Ascending aorta (tissue), 2 donors: ENCODE measurements around the gene FYTTD1. TPM values are rescaled to one million over a fixed set of nuclear protein-coding genes. Genes with fewer than 3 reads are reported as not detected.

Experiments
- DNase-seq, 2 donors: peaks; one replicate each; pipeline ENCODE4 v3.0.0-alpha.2; 2019; ENCODE audit warnings: low spot score in 2 of 2
- H3K27ac ChIP-seq, 2 donors: fragments of 200-600 bp; sonication (generic); one replicate each; pipeline ENCODE4 v1.5.1; 2016 to 2017; ENCODE audit warnings: mild to moderate bottlenecking in 1 of 2
- H3K27me3 ChIP-seq: fragments of 200-600 bp; sonication (generic); one replicate; pipeline ENCODE4 v1.5.1; 2017
- H3K36me3 ChIP-seq, 2 donors: fragments of 200-600 bp; sonication (generic); one replicate each; pipeline ENCODE4 v1.5.1; 2016
- H3K4me1 ChIP-seq, 2 donors: fragments of 200-600 bp; sonication (generic); one replicate each; pipeline ENCODE4 v1.5.1; 2016 to 2017; ENCODE audit warnings: mild to moderate bottlenecking in 1 of 2
- H3K4me3 ChIP-seq, 2 donors: fragments of 200-600 bp; sonication (generic); one replicate each; pipeline ENCODE4 v1.5.1; 2016 to 2017; ENCODE audit warnings: mild to moderate bottlenecking in 1 of 2
- H3K9me3 ChIP-seq, 2 donors: fragments of 200-600 bp; sonication (generic); one replicate each; pipeline ENCODE4 v1.5.1; 2016
- intact Hi-C: fragments of 100-400 bp; cut with DNase I; formaldehyde crosslinking; loops from one replicate; pipeline ENCODE4 v1.15.1; 2023
- total RNA-seq: library from RNA; depleted of rRNA; stranded (reverse); fragments of >200 nt; gene quantifications from one replicate; pipeline ENCODE4 v1.1.0, GENCODE V29; 2016
- TF ChIP-seq, protein P1 (sequence below), 3 experiments: fragments of 200-600 bp in 2 of 3; fragments of 450-650 bp in 1 of 3; sonication (generic) in 2 of 3; IDR thresholded peaks; one replicate each; pipeline ENCODE4 v1.5.1; 2016 to 2019; ENCODE audit warnings: antibody characterized with exemption in 3 of 3, mild to moderate bottlenecking in 1 of 3, moderate library complexity in 1 of 3

Gene FYTTD1
- total RNA-seq, 1 donor from 2014 or later = 14.0 TPM

- Histone ChIP-seq H3K27ac (peak overlapping the region; percentile 35 to 98), H3K4me1 (peaks cover 0 to 26% of the 10 kb centered on the region in 2 donors), H3K36me3 (no peaks in the 10 kb centered on the region), H3K4me3 (no peak overlapping the region), H3K9me3 (no peaks in the 10 kb centered on the region), H3K27me3 (no peaks in the 10 kb centered on the region)
- TF ChIP-seq, protein P1, sequence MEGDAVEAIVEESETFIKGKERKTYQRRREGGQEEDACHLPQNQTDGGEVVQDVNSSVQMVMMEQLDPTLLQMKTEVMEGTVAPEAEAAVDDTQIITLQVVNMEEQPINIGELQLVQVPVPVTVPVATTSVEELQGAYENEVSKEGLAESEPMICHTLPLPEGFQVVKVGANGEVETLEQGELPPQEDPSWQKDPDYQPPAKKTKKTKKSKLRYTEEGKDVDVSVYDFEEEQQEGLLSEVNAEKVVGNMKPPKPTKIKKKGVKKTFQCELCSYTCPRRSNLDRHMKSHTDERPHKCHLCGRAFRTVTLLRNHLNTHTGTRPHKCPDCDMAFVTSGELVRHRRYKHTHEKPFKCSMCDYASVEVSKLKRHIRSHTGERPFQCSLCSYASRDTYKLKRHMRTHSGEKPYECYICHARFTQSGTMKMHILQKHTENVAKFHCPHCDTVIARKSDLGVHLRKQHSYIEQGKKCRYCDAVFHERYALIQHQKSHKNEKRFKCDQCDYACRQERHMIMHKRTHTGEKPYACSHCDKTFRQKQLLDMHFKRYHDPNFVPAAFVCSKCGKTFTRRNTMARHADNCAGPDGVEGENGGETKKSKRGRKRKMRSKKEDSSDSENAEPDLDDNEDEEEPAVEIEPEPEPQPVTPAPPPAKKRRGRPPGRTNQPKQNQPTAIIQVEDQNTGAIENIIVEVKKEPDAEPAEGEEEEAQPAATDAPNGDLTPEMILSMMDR (IDR thresholded peaks at IDR 0.05) = no peak
- intact Hi-C loops = no loop called here
- DNase-seq = no peak
These were observed 44.4 kb downstream of the FYTTD1 start for GRCh38 chr3:197794115-197794514.

DNA sequence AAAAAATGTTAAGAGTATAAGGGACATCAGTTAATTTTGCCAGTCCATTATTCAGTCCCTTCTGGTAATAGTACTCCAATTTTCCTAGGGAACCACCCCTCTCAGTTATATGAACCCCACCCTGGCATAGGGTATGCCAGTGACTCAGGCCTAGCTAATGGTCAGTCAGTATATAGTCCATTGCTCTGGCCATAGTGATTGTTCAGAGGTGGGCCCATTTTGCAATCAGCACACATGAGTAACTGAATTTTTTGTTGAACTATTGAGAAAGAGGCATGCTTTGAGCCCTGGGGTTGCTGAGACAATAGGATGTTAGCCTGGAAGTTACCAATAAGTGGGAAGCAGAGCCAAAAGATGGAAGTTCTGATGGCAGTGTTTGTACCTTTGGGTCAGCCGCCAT, 45.5 kb downstream of the FYTTD1 start:
- no peak overlapping the region for H3K4me3 ChIP-seq
- no peaks in the 10 kb centered on the region for H3K9me3 ChIP-seq
- peak overlapping the region; percentile 35 to 98 for H3K27ac ChIP-seq
- no peaks in the 10 kb centered on the region for H3K36me3 ChIP-seq
- peaks cover 0 to 34% of the 10 kb centered on the region in 2 donors for H3K4me1 ChIP-seq
- TF ChIP-seq, protein P1 (IDR thresholded peaks at IDR 0.05) = no peak
- peak in 1 of 2 donors; percentile 79 for DNase-seq
- intact Hi-C loops = no loop called here
- no peaks in the 10 kb centered on the region for H3K27me3 ChIP-seq

- TF ChIP-seq, protein P1 (IDR thresholded peaks at IDR 0.05) = no peak
- Histone ChIP-seq H3K4me3 (no peak overlapping the region), H3K4me1 (peaks cover 4 to 38% of the 10 kb centered on the region in 2 donors), H3K9me3 (no peaks in the 10 kb centered on the region), H3K36me3 (no peaks in the 10 kb centered on the region), H3K27me3 (no peaks in the 10 kb centered on the region), H3K27ac (peak overlapping the region; percentile 41 to 98)
- intact Hi-C loops = no loop called here
- no peak for DNase-seq
These were observed 46.4 kb downstream of the FYTTD1 start for GRCh38 chr3:197796087-197796486.

DNA sequence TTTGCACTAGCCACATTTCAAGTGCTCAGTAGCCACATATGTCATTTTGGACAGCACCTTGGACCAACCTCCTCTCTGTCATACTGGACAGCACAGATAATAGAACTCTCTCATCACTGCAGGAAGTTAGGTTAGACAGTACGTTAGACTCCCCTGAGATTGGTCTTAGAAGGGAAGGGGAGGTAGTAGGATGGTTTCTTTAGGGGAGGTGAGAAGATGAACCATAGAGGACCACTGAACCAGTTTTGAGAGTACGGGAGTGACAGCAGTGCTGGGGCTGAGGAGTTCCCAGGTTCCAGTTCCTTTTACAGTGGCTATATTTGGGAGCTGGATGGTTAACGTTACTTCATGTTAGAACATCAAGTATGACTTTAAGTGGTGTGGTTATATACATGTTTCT, 49.2 kb downstream of the FYTTD1 start:
- Histone ChIP-seq H3K9me3 (no peaks in the 10 kb centered on the region), H3K4me1 (peaks cover 4 to 43% of the 10 kb centered on the region in 2 donors), H3K27me3 (no peaks in the 10 kb centered on the region), H3K36me3 (no peaks in the 10 kb centered on the region), H3K4me3 (peak overlapping the region; percentile 2 to 9), H3K27ac (peak overlapping the region; percentile 64 to 65)
- TF ChIP-seq, protein P1 (IDR thresholded peaks at IDR 0.05) = no peak
- DNase-seq = no peak
- intact Hi-C loops = no loop called here

DNA sequence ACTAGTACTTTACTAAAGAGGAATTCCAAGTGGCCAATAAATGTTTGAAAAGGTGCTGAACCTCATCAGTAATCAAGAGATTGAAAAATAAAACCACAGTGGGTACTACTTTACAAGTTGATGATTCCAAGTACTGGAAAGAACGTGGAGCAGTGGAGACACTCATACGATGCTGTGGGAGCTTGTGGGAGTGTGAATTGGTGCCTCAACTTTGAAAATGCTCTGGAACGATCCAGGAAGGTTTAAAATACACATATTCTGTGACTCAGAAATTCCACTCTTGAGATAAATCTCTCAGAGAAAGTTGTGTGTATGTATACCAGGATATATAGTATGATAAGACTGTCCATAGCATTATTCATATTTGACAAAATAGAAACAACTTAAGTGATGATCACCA, 50.7 kb downstream of the FYTTD1 start:
- Histone ChIP-seq H3K9me3 (no peaks in the 10 kb centered on the region), H3K4me1 (peaks cover 4 to 33% of the 10 kb centered on the region in 2 donors), H3K27ac (peak overlapping the region; percentile 64 to 65), H3K36me3 (no peaks in the 10 kb centered on the region), H3K27me3 (no peaks in the 10 kb centered on the region), H3K4me3 (no peak overlapping the region)
- no peak for DNase-seq
- intact Hi-C loops = no loop called here
- TF ChIP-seq, protein P1 (IDR thresholded peaks at IDR 0.05) = no peak
